ENCODE results near the gene MORC2.

The MORC2 gene

DNA sequence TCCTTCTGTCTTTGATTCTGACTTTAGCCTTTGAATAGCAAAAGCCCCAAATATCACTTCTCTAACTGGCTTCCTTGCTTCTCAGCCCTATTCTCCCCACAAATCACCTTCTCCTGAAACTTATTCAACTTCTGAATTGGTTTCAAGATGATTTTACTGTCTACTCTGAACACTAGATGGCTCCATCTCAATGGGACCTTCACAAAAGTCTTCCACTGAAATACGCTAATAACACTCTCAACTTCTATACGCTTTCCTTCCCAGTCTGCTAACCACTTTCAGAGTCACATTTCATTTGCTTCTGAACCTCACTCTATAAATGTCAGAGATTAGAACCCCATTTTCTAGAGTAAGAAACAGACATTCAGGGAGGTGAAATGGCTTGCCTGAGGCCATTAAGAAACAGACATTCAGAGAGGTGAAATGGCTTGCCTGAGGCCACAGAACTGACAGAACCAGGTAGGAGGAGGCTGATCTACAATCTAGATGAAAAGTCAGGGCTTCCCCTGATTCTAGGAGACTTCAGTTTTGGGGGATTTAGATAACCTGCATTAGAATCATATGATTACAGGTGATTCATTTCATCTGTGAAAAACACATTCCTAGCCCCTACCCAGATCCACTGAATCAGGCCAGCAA is 20.6 kb downstream of the MORC2 start:
- ChIA-PET POLR2A (no interaction called here), CTCF (no interaction called here)
- TF ChIP-seq FOXA1 (IDR thresholded peaks at IDR 0.05) (no peak), L3MBTL2 (conservative IDR thresholded peaks at IDR 0.05) (no peak), ELF4 (IDR thresholded peaks at IDR 0.05) (no peak), TARDBP (IDR thresholded peaks at IDR 0.05) (no peak), BHLHE40 (IDR thresholded peaks at IDR 0.05; ENCODE audit: borderline replicate concordance) (no peak), HDGF (IDR thresholded peaks at IDR 0.05; ENCODE audit: borderline replicate concordance) (no peak), SUZ12 (IDR thresholded peaks at IDR 0.05) (no peak), LEF1 (IDR thresholded peaks at IDR 0.05; ENCODE audit: borderline replicate concordance) (no peak), SP1 (IDR thresholded peaks at IDR 0.05) (no peak), FOXK2 (IDR thresholded peaks at IDR 0.05) (no peak), CTBP1 (IDR thresholded peaks at IDR 0.05; ENCODE audit: borderline replicate concordance) (no peak)
- TF ChIP-seq, protein P1, sequence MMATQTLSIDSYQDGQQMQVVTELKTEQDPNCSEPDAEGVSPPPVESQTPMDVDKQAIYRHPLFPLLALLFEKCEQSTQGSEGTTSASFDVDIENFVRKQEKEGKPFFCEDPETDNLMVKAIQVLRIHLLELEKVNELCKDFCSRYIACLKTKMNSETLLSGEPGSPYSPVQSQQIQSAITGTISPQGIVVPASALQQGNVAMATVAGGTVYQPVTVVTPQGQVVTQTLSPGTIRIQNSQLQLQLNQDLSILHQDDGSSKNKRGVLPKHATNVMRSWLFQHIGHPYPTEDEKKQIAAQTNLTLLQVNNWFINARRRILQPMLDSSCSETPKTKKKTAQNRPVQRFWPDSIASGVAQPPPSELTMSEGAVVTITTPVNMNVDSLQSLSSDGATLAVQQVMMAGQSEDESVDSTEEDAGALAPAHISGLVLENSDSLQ (IDR thresholded peaks at IDR 0.05): no peak
- DNase-seq (ENCODE audit: extremely low spot score): peak; percentile 30

DNA sequence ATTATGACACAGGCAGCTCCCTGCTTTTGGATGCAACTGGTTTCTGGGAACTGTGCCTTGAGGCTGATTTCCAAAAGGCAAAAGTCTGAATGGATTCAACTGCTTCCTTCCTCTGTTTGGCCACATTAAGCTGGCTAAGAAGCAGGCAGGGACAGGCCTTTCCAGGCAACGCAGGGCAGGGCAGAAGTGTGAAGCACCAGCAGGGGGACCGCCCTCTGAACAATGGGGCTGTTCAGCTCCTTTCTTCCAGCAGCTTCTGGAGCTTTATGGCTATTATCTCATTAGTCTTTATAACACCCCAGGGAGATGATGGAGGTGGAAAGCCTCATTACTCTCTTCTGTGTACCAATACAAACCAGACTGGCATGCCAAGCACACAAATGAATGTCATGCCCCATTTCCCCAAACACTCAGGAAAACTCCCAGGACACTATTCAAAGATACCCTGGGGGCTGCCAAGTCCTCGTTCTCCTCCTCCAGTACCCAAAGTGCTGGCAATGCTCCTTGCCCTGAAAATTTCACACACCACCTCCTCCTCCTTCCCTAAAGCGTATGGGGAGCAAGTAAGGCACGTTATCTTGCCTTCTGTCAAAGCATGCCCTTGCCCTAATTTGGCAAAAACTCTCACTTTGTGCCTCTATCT is 21.3 kb downstream of the MORC2 start:
- TF ChIP-seq NFRKB (IDR thresholded peaks at IDR 0.05) (no peak), HDGF (IDR thresholded peaks at IDR 0.05; ENCODE audit: borderline replicate concordance) (no peak), FOXK2 (IDR thresholded peaks at IDR 0.05) (no peak), SUZ12 (IDR thresholded peaks at IDR 0.05) (no peak)
- DNase-seq (ENCODE audit: extremely low spot score): no peak
- POLR2A ChIA-PET: interaction anchor here (1.2 kb wide), 1 partner anchor 21 kb away, joined by 3 read pairs; the partner anchor contains the start of genes MORC2 and TUG1
- CTCF ChIA-PET: no interaction called here

GRCh38 chr22:30946354-30946753 is 22.2 kb downstream of the MORC2 start:
- TF ChIP-seq FOXK2 (IDR thresholded peaks at IDR 0.05): no peak
- no peak for TF ChIP-seq HDGF (IDR thresholded peaks at IDR 0.05; ENCODE audit: borderline replicate concordance)
- no peak for TF ChIP-seq L3MBTL2 (conservative IDR thresholded peaks at IDR 0.05)
- no peak for TF ChIP-seq FOXM1 (IDR thresholded peaks at IDR 0.05; ENCODE audit: borderline replicate concordance)
- TF ChIP-seq LEF1 (IDR thresholded peaks at IDR 0.05; ENCODE audit: borderline replicate concordance): no peak
- no peak for TF ChIP-seq SUZ12 (IDR thresholded peaks at IDR 0.05)
- no peak for TF ChIP-seq FOXA1 (IDR thresholded peaks at IDR 0.05)
- no peak for TF ChIP-seq TARDBP (IDR thresholded peaks at IDR 0.05)
- no peak for TF ChIP-seq BHLHE40 (IDR thresholded peaks at IDR 0.05; ENCODE audit: borderline replicate concordance)
- no peak for TF ChIP-seq ELF4 (IDR thresholded peaks at IDR 0.05)
- no peak for TF ChIP-seq SP1 (IDR thresholded peaks at IDR 0.05)
- TF ChIP-seq CTBP1 (IDR thresholded peaks at IDR 0.05; ENCODE audit: borderline replicate concordance): no peak
- DNase-seq (ENCODE audit: extremely low spot score): no peak
- ChIA-PET POLR2A (interaction anchor here (1.2 kb wide), 1 partner anchor 22 kb away, joined by 3 read pairs; the partner anchor contains the start of genes MORC2 and TUG1), CTCF (no interaction called here)

DNA sequence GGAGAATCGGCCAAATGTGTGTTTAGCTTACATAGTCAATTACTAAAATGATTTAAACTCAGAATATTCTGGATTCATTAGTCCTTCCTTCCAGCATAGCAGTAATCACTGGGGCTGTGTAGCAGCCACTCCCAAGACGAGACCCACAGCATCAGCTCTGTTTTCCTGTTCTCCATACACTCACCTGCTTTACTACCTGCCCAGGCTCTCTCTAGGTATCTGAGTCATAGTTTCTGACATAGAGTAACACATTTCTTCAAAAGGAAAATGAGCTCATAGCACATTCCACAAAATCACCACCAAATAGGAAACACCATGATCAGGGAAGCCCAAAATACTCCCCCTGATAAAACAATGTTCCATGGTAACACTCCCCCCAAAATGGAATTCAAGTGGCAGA is 22.9 kb downstream of the MORC2 start:
- ChIA-PET POLR2A (interaction anchor here (1.4 kb wide), 1 partner anchor 23 kb away, joined by 5 read pairs; the partner anchor contains the start of genes MORC2 and TUG1), CTCF (interaction anchor here (0.6 kb wide), 1 partner anchor 143 kb away, joined by 4 read pairs; no protein-coding TSS in a partner anchor)
- DNase-seq (ENCODE audit: extremely low spot score): no peak
- no peak for TF ChIP-seq FOXA1 (IDR thresholded peaks at IDR 0.05)
- TF ChIP-seq ZNF384 (IDR thresholded peaks at IDR 0.05): no peak
- TF ChIP-seq CTBP1 (IDR thresholded peaks at IDR 0.05; ENCODE audit: borderline replicate concordance): no peak
- TF ChIP-seq TARDBP (IDR thresholded peaks at IDR 0.05): no peak
- TF ChIP-seq FOXM1 (IDR thresholded peaks at IDR 0.05; ENCODE audit: borderline replicate concordance): no peak
- no peak for TF ChIP-seq ELF4 (IDR thresholded peaks at IDR 0.05)
- no peak for TF ChIP-seq FOXK2 (IDR thresholded peaks at IDR 0.05)
- no peak for TF ChIP-seq BHLHE40 (IDR thresholded peaks at IDR 0.05; ENCODE audit: borderline replicate concordance)
- TF ChIP-seq LEF1 (IDR thresholded peaks at IDR 0.05; ENCODE audit: borderline replicate concordance): no peak
- no peak for TF ChIP-seq SUZ12 (IDR thresholded peaks at IDR 0.05)
- TF ChIP-seq L3MBTL2 (conservative IDR thresholded peaks at IDR 0.05): no peak
- TF ChIP-seq, protein P1 (IDR thresholded peaks at IDR 0.05): no peak

DNA sequence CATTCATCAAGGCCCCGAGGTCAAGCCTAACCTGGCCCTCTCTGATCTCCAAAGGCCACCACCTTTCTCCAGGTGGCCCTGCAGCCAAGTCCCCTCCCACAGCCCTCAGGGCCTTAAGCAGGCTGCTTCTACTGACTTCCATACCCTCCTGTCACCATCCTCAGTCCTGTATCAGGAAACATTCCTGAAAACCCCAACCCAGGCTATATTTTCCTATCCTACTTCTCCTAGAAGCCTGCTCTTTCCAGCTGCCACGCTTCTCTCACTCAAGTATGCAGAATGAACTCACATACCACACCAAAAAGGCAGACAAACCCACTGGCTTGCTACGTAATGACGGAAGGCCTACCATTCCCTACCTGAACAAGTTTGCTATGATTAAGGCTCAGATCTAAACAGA is 23.6 kb downstream of the MORC2 start:
- DNase-seq (ENCODE audit: extremely low spot score): no peak
- POLR2A ChIA-PET: interaction anchor here (1.4 kb wide), 1 partner anchor 24 kb away, joined by 5 read pairs; the partner anchor contains the start of genes MORC2 and TUG1
- CTCF ChIA-PET: interaction anchor here (0.6 kb wide), 1 partner anchor 144 kb away, joined by 4 read pairs; no protein-coding TSS in a partner anchor

More for the DNA sequence above, 23.6 kb downstream of the MORC2 start:
- no peak for TF ChIP-seq SUZ12 (IDR thresholded peaks at IDR 0.05)
- TF ChIP-seq BHLHE40 (IDR thresholded peaks at IDR 0.05; ENCODE audit: borderline replicate concordance): no peak
- no peak for TF ChIP-seq ELF4 (IDR thresholded peaks at IDR 0.05)
- TF ChIP-seq SP1 (IDR thresholded peaks at IDR 0.05): no peak
- no peak for TF ChIP-seq HDGF (IDR thresholded peaks at IDR 0.05; ENCODE audit: borderline replicate concordance)
- no peak for TF ChIP-seq ARNT (IDR thresholded peaks at IDR 0.05)
- no peak for TF ChIP-seq FOXM1 (IDR thresholded peaks at IDR 0.05; ENCODE audit: borderline replicate concordance)
- TF ChIP-seq L3MBTL2 (conservative IDR thresholded peaks at IDR 0.05): no peak
- TF ChIP-seq NFRKB (IDR thresholded peaks at IDR 0.05): no peak
- TF ChIP-seq FOXK2 (IDR thresholded peaks at IDR 0.05): no peak
- TF ChIP-seq LEF1 (IDR thresholded peaks at IDR 0.05; ENCODE audit: borderline replicate concordance): no peak
- no peak for TF ChIP-seq ZNF384 (IDR thresholded peaks at IDR 0.05)
- TF ChIP-seq CTBP1 (IDR thresholded peaks at IDR 0.05; ENCODE audit: borderline replicate concordance): no peak
- TF ChIP-seq, protein P1 (IDR thresholded peaks at IDR 0.05): no peak
- no peak for TF ChIP-seq TARDBP (IDR thresholded peaks at IDR 0.05)
- no peak for TF ChIP-seq FOXA1 (IDR thresholded peaks at IDR 0.05)

All from HEK293T (cell line).